H9 (cell line): ENCODE data around the gene ITPK1. TPM values are rescaled to one million over a fixed set of nuclear protein-coding genes. Genes with fewer than 3 reads are reported as not detected.

Experiments
- DNase-seq: peaks from one replicate; pipeline ENCODE4 v3.0.0-alpha.2; 2017
- H2AFZ ChIP-seq: one replicate; pipeline ENCODE4 v1.6.1; 2013; ENCODE audit warnings: mild to moderate bottlenecking, low read length, control low read depth, moderate library complexity
- H2AK5ac ChIP-seq: 2 replicates; pipeline ENCODE4 v1.6.1; 2013; ENCODE audit warnings: low read length, control low read depth, mixed read lengths; ENCODE audit not compliant: insufficient read length
- H2BK120ac ChIP-seq: one replicate; pipeline ENCODE4 v1.6.1; 2013; ENCODE audit warnings: low read depth, mild to moderate bottlenecking, low read length, control low read depth, inconsistent platforms; ENCODE audit not compliant: poor library complexity, severe bottlenecking
- H2BK12ac ChIP-seq: 2 replicates; pipeline ENCODE4 v1.6.1; 2013; ENCODE audit warnings: low read length, control low read depth, mixed read lengths, low read depth; ENCODE audit not compliant: insufficient read length
- H2BK15ac ChIP-seq: 2 replicates; pipeline ENCODE4 v1.6.1; 2013; ENCODE audit warnings: low read depth, low read length, control low read depth
- H2BK20ac ChIP-seq: one replicate; pipeline ENCODE4 v1.6.1; 2013; ENCODE audit warnings: low read depth, mild to moderate bottlenecking, low read length, control low read depth, inconsistent platforms; ENCODE audit not compliant: poor library complexity, severe bottlenecking
- H2BK5ac ChIP-seq: 2 replicates; pipeline ENCODE4 v1.6.1; 2013; ENCODE audit warnings: low read length, control low read depth, mixed read lengths; ENCODE audit not compliant: insufficient read length
- H3K14ac ChIP-seq: 2 replicates; pipeline ENCODE4 v1.6.1; 2013; ENCODE audit warnings: low read length, control low read depth; ENCODE audit not compliant: insufficient read depth
- H3K18ac ChIP-seq: 2 replicates; pipeline ENCODE4 v1.6.1; 2013; ENCODE audit warnings: low read depth, mild to moderate bottlenecking, mixed read lengths, low read length, control low read depth; ENCODE audit not compliant: insufficient read length
- H3K23ac ChIP-seq: 2 replicates; pipeline ENCODE4 v1.6.1; 2013; ENCODE audit warnings: low read length, control low read depth, mixed read lengths, low read depth; ENCODE audit not compliant: insufficient read length
- H3K23me2 ChIP-seq: 2 replicates; pipeline ENCODE4 v1.6.1; 2013; ENCODE audit warnings: low read depth, mild to moderate bottlenecking, mixed read lengths, low read length, control low read depth; ENCODE audit not compliant: insufficient read length, poor library complexity, severe bottlenecking
- H3K27ac ChIP-seq: 2 replicates; pipeline ENCODE4 v1.5.1; 2013; ENCODE audit warnings: low read length, control low read depth, mixed read lengths, low read depth; ENCODE audit not compliant: insufficient read length
- H3K27me3 ChIP-seq: 2 replicates; pipeline ENCODE4 v1.6.1; 2013; ENCODE audit warnings: low read length, control low read depth, inconsistent platforms; ENCODE audit not compliant: insufficient read depth
- H3K4ac ChIP-seq: 2 replicates; pipeline ENCODE4 v1.6.1; 2013; ENCODE audit warnings: low read depth, mild to moderate bottlenecking, control low read depth, inconsistent platforms, low read length, moderate library complexity
- H3K4me1 ChIP-seq: 2 replicates; pipeline ENCODE4 v1.6.1; 2013; ENCODE audit warnings: low read length, control low read depth, inconsistent platforms; ENCODE audit not compliant: insufficient read depth
- H3K4me2 ChIP-seq: 2 replicates; pipeline ENCODE4 v1.6.1; 2013; ENCODE audit warnings: low read length, control low read depth, mixed read lengths; ENCODE audit not compliant: insufficient read length, insufficient read depth
- H3K56ac ChIP-seq: 2 replicates; pipeline ENCODE4 v1.6.1; 2013; ENCODE audit warnings: low read depth, mild to moderate bottlenecking, mixed read lengths, low read length, control low read depth; ENCODE audit not compliant: insufficient read length
- H3K79me1 ChIP-seq: 2 replicates; pipeline ENCODE4 v1.6.1; 2013; ENCODE audit warnings: low read depth, mild to moderate bottlenecking, moderate library complexity, low read length, control low read depth, inconsistent platforms; ENCODE audit not compliant: insufficient read depth, poor library complexity, severe bottlenecking
- H3K79me2 ChIP-seq: 2 replicates; pipeline ENCODE4 v1.6.1; 2013; ENCODE audit warnings: low read length, control low read depth, inconsistent platforms; ENCODE audit not compliant: insufficient read depth
- H3K9ac ChIP-seq: 2 replicates; pipeline ENCODE4 v1.6.1; 2013; ENCODE audit warnings: low read length, control low read depth, mixed read lengths; ENCODE audit not compliant: insufficient read length; ENCODE audit errors: extremely low read depth
- H3K9me3 ChIP-seq: one replicate; pipeline ENCODE4 v1.6.1; 2013; ENCODE audit warnings: low read depth, low read length, inconsistent platforms; ENCODE audit not compliant: control insufficient read depth
- H3T11ph ChIP-seq: one replicate; pipeline ENCODE4 v1.6.1; 2013; ENCODE audit warnings: mild to moderate bottlenecking, low read length, control low read depth, inconsistent platforms
- H4K20me1 ChIP-seq: one replicate; pipeline ENCODE4 v1.6.1; 2013; ENCODE audit not compliant: control insufficient read depth, insufficient read length, insufficient read depth
- H4K5ac ChIP-seq: 2 replicates; pipeline ENCODE4 v1.6.1; 2013; ENCODE audit warnings: low read depth, mild to moderate bottlenecking, mixed read lengths, low read length, control low read depth; ENCODE audit not compliant: insufficient read length
- H4K8ac ChIP-seq: replicated peaks from 2 replicates; pipeline ENCODE4 v1.6.1; 2013; ENCODE audit warnings: low read length, control low read depth, mixed read lengths, low read depth; ENCODE audit not compliant: insufficient read length
- H4K91ac ChIP-seq: 2 replicates; pipeline ENCODE4 v1.6.1; 2013; ENCODE audit warnings: low read depth, mild to moderate bottlenecking, moderate library complexity, mixed read lengths, low read length, control low read depth; ENCODE audit not compliant: insufficient read length
- H3K27ac Mint-ChIP-seq, 3 experiments: 2 replicates in 2 of 3; 3 replicates in 1 of 3; pipeline ENCODE4 v1.8.0; 2020 to 2021; ENCODE audit warnings: mixed read lengths in 3 of 3, mild to moderate bottlenecking in 1 of 3, moderate library complexity in 1 of 3
- H3K27me3 Mint-ChIP-seq: 2 replicates; pipeline ENCODE4 v1.8.0; 2021; ENCODE audit warnings: low read depth, mild to moderate bottlenecking, moderate library complexity, mixed read lengths
- H3K36me3 Mint-ChIP-seq, 3 experiments: 2 replicates in 2 of 3; 3 replicates in 1 of 3; pipeline ENCODE4 v1.8.0; 2020 to 2021; ENCODE audit warnings: low read depth in 3 of 3, mixed read lengths in 3 of 3; ENCODE audit not compliant: insufficient read depth in 1 of 3
- H3K4me1 Mint-ChIP-seq, 2 experiments: 2 replicates each; pipeline ENCODE4 v1.8.0; 2020; ENCODE audit warnings: mixed read lengths in 2 of 2
- H3K4me3 Mint-ChIP-seq, 2 experiments: 2 replicates in 1 of 2; 3 replicates in 1 of 2; pipeline ENCODE4 v1.8.0; 2020 to 2021; ENCODE audit warnings: mild to moderate bottlenecking in 2 of 2, mixed read lengths in 2 of 2, moderate library complexity in 1 of 2
- H3K9me3 Mint-ChIP-seq, 2 experiments: 2 replicates in 1 of 2; 3 replicates in 1 of 2; pipeline ENCODE4 v1.8.0; 2020; ENCODE audit warnings: mild to moderate bottlenecking in 2 of 2, mixed read lengths in 2 of 2, moderate library complexity in 1 of 2
- WGBS: extraction: QIAGEN DNeasy Blood & Tissue Kit; methylation state at CpG from one replicate; pipeline ENCODE4 v1.1.7; 2013; ENCODE audit warnings: missing lambda C conversion rate, low lambda C conversion rate, mixed read lengths; ENCODE audit not compliant: insufficient read length; ENCODE audit errors: extremely low coverage; 5-methylcytosine and 5-hydroxymethylcytosine counted together
- total RNA-seq: library from RNA; stranded (reverse); gene quantifications from 2 replicates; pipeline ENCODE4 v1.2.1, GENCODE V29; 2021
- TF ChIP-seq, protein P1 (sequence below): fragments of 200-600 bp; sonication (generic); conservative IDR thresholded peaks from 3 replicates; pipeline ENCODE4 v1.8.0; 2021; ENCODE audit warnings: antibody characterized with exemption, mild to moderate bottlenecking

ITPK1 gene
- total RNA-seq, 1 experiment from 2014 or later = 92.7 TPM

DNA sequence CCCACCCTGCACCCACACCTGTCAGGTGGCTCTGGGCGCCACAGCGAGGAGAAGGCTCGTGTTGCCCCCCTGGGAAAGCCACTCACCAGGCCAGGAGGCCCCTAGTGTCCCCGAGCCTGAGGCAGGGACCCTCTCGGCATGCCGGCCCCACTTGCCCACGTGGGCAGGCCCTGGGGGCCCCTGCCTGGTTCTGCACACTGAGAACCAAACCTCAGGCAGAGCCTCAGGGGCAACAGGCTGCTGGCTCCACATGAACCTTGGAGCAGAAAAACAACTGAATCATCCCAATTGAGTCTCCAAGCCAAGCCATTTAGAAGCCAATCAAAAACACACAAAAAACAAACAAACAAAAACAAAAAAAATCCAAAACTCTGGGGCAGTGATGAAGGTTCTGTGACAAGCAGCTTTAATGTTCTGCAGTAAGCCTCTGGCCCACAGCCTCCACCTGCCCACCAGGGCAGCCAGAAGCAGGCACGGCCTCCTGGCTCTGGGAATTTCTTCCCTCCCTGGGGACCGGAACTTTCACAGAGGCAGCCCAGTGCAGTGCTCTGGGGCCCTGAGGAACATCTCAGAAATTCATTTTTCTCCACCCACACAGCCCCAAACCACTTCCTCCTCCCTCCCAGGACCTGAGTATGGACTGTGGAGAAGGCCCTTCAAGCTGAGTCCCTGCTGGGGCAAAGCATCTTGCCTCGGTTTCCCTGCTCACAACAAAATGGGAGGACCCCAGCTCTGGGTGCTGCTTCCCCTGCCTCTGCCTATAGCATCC lies 102.6 kb downstream of the ITPK1 start:
- H4K91ac ChIP-seq = no peak overlapping the region
- Mint-ChIP-seq H3K4me1 (peaks cover 19 to 21% of the 10 kb centered on the region in 2 experiments), H3K27me3 (no peaks in the 10 kb centered on the region), H3K4me3 (no peak overlapping the region; a peak in 1 of 5 replicates), H3K27ac (peak overlapping the region in 2 of 3 experiments; percentile 7 to 72; a peak in 3 of 7 replicates), H3K9me3 (no peaks in the 10 kb centered on the region), H3K36me3 (peaks cover 2 to 12% (median 12%) of the 10 kb centered on the region in 3 experiments; a peak in 6 of 7 replicates)
- no CpG with 5 or more reads among the region's 10 CpGs for WGBS
- no peaks in the 10 kb centered on the region for H3K9me3 ChIP-seq
- H3K4ac ChIP-seq = no peak overlapping the region
- no peak overlapping the region for H3K14ac ChIP-seq
- H3K23me2 ChIP-seq = no peaks in the 10 kb centered on the region
- no peaks in the 10 kb centered on the region for H3K79me1 ChIP-seq
- no peaks in the 10 kb centered on the region for H3K27me3 ChIP-seq
- no peak overlapping the region for H3K4me2 ChIP-seq
- H3K23ac ChIP-seq = no peak overlapping the region
- no peak overlapping the region for H3T11ph ChIP-seq
- H3K79me2 ChIP-seq = no peaks in the 10 kb centered on the region
- no peak for DNase-seq
- no peak overlapping the region for H4K5ac ChIP-seq
- no peak overlapping the region for H3K27ac ChIP-seq
- H2AFZ ChIP-seq = no peak overlapping the region
- no peak overlapping the region for H3K56ac ChIP-seq
- H2BK20ac ChIP-seq = no peak overlapping the region
- H2BK12ac ChIP-seq = no peak overlapping the region
- H2AK5ac ChIP-seq = no peak overlapping the region
- H3K18ac ChIP-seq = no peak overlapping the region
- no peak overlapping the region for H2BK120ac ChIP-seq
- no peak overlapping the region for H2BK15ac ChIP-seq
- H2BK5ac ChIP-seq = no peak overlapping the region
- no peak overlapping the region for H3K9ac ChIP-seq
- no peaks in the 10 kb centered on the region; the same call in 1 of the 2 replicates for H3K4me1 ChIP-seq
- H4K8ac ChIP-seq = no peak overlapping the region
- no peaks in the 10 kb centered on the region for H4K20me1 ChIP-seq
- TF ChIP-seq, protein P1, sequence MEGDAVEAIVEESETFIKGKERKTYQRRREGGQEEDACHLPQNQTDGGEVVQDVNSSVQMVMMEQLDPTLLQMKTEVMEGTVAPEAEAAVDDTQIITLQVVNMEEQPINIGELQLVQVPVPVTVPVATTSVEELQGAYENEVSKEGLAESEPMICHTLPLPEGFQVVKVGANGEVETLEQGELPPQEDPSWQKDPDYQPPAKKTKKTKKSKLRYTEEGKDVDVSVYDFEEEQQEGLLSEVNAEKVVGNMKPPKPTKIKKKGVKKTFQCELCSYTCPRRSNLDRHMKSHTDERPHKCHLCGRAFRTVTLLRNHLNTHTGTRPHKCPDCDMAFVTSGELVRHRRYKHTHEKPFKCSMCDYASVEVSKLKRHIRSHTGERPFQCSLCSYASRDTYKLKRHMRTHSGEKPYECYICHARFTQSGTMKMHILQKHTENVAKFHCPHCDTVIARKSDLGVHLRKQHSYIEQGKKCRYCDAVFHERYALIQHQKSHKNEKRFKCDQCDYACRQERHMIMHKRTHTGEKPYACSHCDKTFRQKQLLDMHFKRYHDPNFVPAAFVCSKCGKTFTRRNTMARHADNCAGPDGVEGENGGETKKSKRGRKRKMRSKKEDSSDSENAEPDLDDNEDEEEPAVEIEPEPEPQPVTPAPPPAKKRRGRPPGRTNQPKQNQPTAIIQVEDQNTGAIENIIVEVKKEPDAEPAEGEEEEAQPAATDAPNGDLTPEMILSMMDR = no peak
